Skeletal muscle tissue (tissue), 4 donors: ENCODE measurements around the gene FKBP10. TPM values are rescaled to one million over a fixed set of nuclear protein-coding genes. Genes with fewer than 3 reads are reported as not detected.
"Not testable (repeated sequence)": the region's sequence is repeated elsewhere in the genome, so short reads cannot be mapped to it uniquely, and the experiment has no call there.

ENCODE experiments used
- H3K27ac ChIP-seq: one replicate; pipeline ENCODE4 v1.7.0; 2013; ENCODE audit warnings: mild to moderate bottlenecking, low read depth, low read length, inconsistent platforms
- H3K27me3 ChIP-seq, 3 donors: one replicate each; pipeline ENCODE4 v1.7.0; 2013; ENCODE audit warnings: low read length in 3 of 3; ENCODE audit not compliant: control insufficient read depth in 3 of 3, insufficient read depth in 3 of 3
- H3K36me3 ChIP-seq, 3 donors: one replicate each; pipeline ENCODE4 v1.7.0; 2013; ENCODE audit warnings: low read length in 3 of 3; ENCODE audit not compliant: control insufficient read depth in 3 of 3, insufficient read depth in 3 of 3
- H3K4me1 ChIP-seq, 3 donors: one replicate each; pipeline ENCODE4 v1.7.0; 2013; ENCODE audit warnings: low read length in 3 of 3, mild to moderate bottlenecking in 3 of 3; ENCODE audit not compliant: control insufficient read depth in 3 of 3, insufficient read depth in 3 of 3
- H3K4me3 ChIP-seq, 3 donors: one replicate each; pipeline ENCODE4 v1.7.0; 2013; ENCODE audit warnings: low read length in 3 of 3
- H3K9ac ChIP-seq, 3 donors: one replicate each; pipeline ENCODE4 v1.7.0; 2013; ENCODE audit warnings: low read length in 3 of 3, mild to moderate bottlenecking in 3 of 3, moderate library complexity in 2 of 3, low read depth in 1 of 3
- H3K9me3 ChIP-seq, 3 donors: one replicate each; pipeline ENCODE4 v1.7.0; 2013; ENCODE audit warnings: low read length in 3 of 3; ENCODE audit not compliant: control insufficient read depth in 3 of 3
- total RNA-seq: library from RNA; depleted of rRNA; stranded (reverse); fragments of >200 nt; gene quantifications from one replicate; pipeline ENCODE4 v1.2.3, GENCODE V29; 2014
- donor health status: Osteomylitis.

Gene FKBP10
- total RNA-seq, 1 donor from 2014 or later = 76.2 TPM

- Histone ChIP-seq H3K9ac (no peak overlapping the region), H3K36me3 (peaks cover 34 to 41% (median 40%) of the 10 kb centered on the region in 3 donors), H3K27ac (no peak overlapping the region), H3K4me3 (no peak overlapping the region), H3K27me3 (no peaks in the 10 kb centered on the region), H3K4me1 (peaks cover 43 to 47% (median 43%) of the 10 kb centered on the region in 3 donors), H3K9me3 (no peaks in the 10 kb centered on the region)
Measured at GRCh38 chr17:41772218-41772585, 40.6 kb upstream of the FKBP10 start.

- Histone ChIP-seq H3K9me3 (no peaks in the 10 kb centered on the region), H3K4me3 (no peak overlapping the region), H3K27me3 (no peaks in the 10 kb centered on the region), H3K9ac (no peak overlapping the region), H3K4me1 (peaks cover 48 to 52% (median 48%) of the 10 kb centered on the region in 3 donors), H3K27ac (no peak overlapping the region), H3K36me3 (peaks cover 29 to 36% (median 35%) of the 10 kb centered on the region in 3 donors)
Measured at GRCh38 chr17:41772586-41773189, 40.1 kb upstream of the FKBP10 start.

GRCh38 chr17:41773190-41773588 lies 39.6 kb upstream of the FKBP10 start:
- Histone ChIP-seq H3K27ac (no peak overlapping the region), H3K27me3 (no peaks in the 10 kb centered on the region), H3K9me3 (no peaks in the 10 kb centered on the region), H3K4me1 (peaks cover 53 to 57% (median 53%) of the 10 kb centered on the region in 3 donors), H3K4me3 (no peak overlapping the region), H3K9ac (peak overlapping the region in 1 of 3 donors; percentile 45), H3K36me3 (peaks cover 28 to 33% (median 32%) of the 10 kb centered on the region in 3 donors)

- Histone ChIP-seq H3K36me3 (peaks cover 23 to 30% (median 26%) of the 10 kb centered on the region in 3 donors), H3K27ac (no peak overlapping the region), H3K27me3 (no peaks in the 10 kb centered on the region), H3K9ac (peak overlapping the region in 2 of 3 donors; percentile 14 to 57), H3K4me1 (peaks cover 54 to 57% (median 56%) of the 10 kb centered on the region in 3 donors), H3K4me3 (no peak overlapping the region), H3K9me3 (no peaks in the 10 kb centered on the region)
Measured at GRCh38 chr17:41773731-41774193, 39.0 kb upstream of the FKBP10 start.

GRCh38 chr17:41775394-41776226 lies 37.2 kb upstream of the FKBP10 start:
- peaks cover 9 to 11% (median 11%) of the 10 kb centered on the region in 3 donors for H3K36me3 ChIP-seq
- peak overlapping the region; percentile 3 to 56 (median 54) for H3K4me3 ChIP-seq
- H3K4me1 ChIP-seq = peaks cover 60 to 65% (median 63%) of the 10 kb centered on the region in 3 donors
- H3K9me3 ChIP-seq = no peaks in the 10 kb centered on the region
- H3K9ac ChIP-seq = peak overlapping the region; percentile 38 to 73 (median 48)
- no peaks in the 10 kb centered on the region for H3K27me3 ChIP-seq
- peak overlapping the region; percentile 57 for H3K27ac ChIP-seq

- H3K9me3 ChIP-seq, H3K27me3 ChIP-seq, H3K36me3 ChIP-seq: not testable (repeated sequence)
- Histone ChIP-seq H3K9ac (peak overlapping the region in 2 of 3 donors; percentile 38 to 73), H3K4me1 (peaks cover 62 to 69% (median 65%) of the 10 kb centered on the region in 3 donors), H3K4me3 (peak overlapping the region; percentile 3 to 56 (median 54)), H3K27ac (peak overlapping the region; percentile 57)
Measured at GRCh38 chr17:41776262-41776900, 36.4 kb upstream of the FKBP10 start.

GRCh38 chr17:41777157-41777573 lies 35.6 kb upstream of the FKBP10 start:
- no peaks in the 10 kb centered on the region for H3K27me3 ChIP-seq
- H3K4me1 ChIP-seq = peaks cover 69 to 77% (median 73%) of the 10 kb centered on the region in 3 donors
- peak overlapping the region in 2 of 3 donors; percentile 7 to 66 for H3K9ac ChIP-seq
- H3K27ac ChIP-seq = peak overlapping the region; percentile 49
- H3K4me3 ChIP-seq = peak overlapping the region in 2 of 3 donors; percentile 28 to 52
- no peaks in the 10 kb centered on the region for H3K9me3 ChIP-seq
- H3K36me3 ChIP-seq = peaks cover 0 to 4% (median under 1%) of the 10 kb centered on the region in 3 donors

GRCh38 chr17:41777574-41778188 lies 35.1 kb upstream of the FKBP10 start:
- H3K4me1 ChIP-seq = peaks cover 71 to 79% (median 74%) of the 10 kb centered on the region in 3 donors
- no peaks in the 10 kb centered on the region for H3K9me3 ChIP-seq
- peak overlapping the region in 2 of 3 donors; percentile 51 to 66 for H3K9ac ChIP-seq
- H3K27me3 ChIP-seq = no peaks in the 10 kb centered on the region
- peak overlapping the region; percentile 49 for H3K27ac ChIP-seq
- peak overlapping the region in 2 of 3 donors; percentile 35 to 52 for H3K4me3 ChIP-seq
- H3K36me3 ChIP-seq = peaks cover 0 to 3% (median 0%) of the 10 kb centered on the region in 3 donors

GRCh38 chr17:41779954-41780353 lies 32.9 kb upstream of the FKBP10 start:
- Histone ChIP-seq H3K36me3 (peaks cover 0 to 2% (median 0%) of the 10 kb centered on the region in 3 donors), H3K27me3 (no peaks in the 10 kb centered on the region), H3K4me3 (no peak overlapping the region), H3K27ac (no peak overlapping the region), H3K9me3 (no peaks in the 10 kb centered on the region), H3K9ac (no peak overlapping the region), H3K4me1 (peaks cover 70 to 74% (median 73%) of the 10 kb centered on the region in 3 donors)
